ENCODE measurements around the gene DAB1.

The DAB1 gene

GRCh38 chr1:57060451-57060850, 363.4 kb downstream of the DAB1 start:
- DNase-seq: no peak

- no peak for DNase-seq
Measured at GRCh38 chr1:57058652-57059501, 365.0 kb downstream of the DAB1 start.

GRCh38 chr1:57048856-57049255, 375.0 kb downstream of the DAB1 start:
- DNase-seq: no peak

GRCh38 chr1:57046462-57046861, 377.4 kb downstream of the DAB1 start:
- DNase-seq: no peak

- DNase-seq: no peak
Measured at GRCh38 chr1:57041901-57042300, 382.0 kb downstream of the DAB1 start.

GRCh38 chr1:57040811-57041210, 383.0 kb downstream of the DAB1 start:
- no peak for DNase-seq

- DNase-seq: no peak
Measured at GRCh38 chr1:57036641-57037579, 386.9 kb downstream of the DAB1 start.

- no peak for DNase-seq
Measured at GRCh38 chr1:57034713-57035112, 389.1 kb downstream of the DAB1 start.

- DNase-seq: no peak
Measured at GRCh38 chr1:57033222-57034001, 390.4 kb downstream of the DAB1 start.

GRCh38 chr1:57026624-57027354, 397.1 kb downstream of the DAB1 start:
- no peak for DNase-seq

GRCh38 chr1:57024855-57025254, 399.0 kb downstream of the DAB1 start:
- DNase-seq: no peak

GRCh38 chr1:57024428-57024827, 399.4 kb downstream of the DAB1 start:
- DNase-seq: no peak

GRCh38 chr1:57020216-57020615, 403.6 kb downstream of the DAB1 start:
- DNase-seq: no peak

GRCh38 chr1:57019236-57019839, 404.5 kb downstream of the DAB1 start:
- DNase-seq: no peak

GRCh38 chr1:57018119-57018518, 405.7 kb downstream of the DAB1 start:
- no peak for DNase-seq

GRCh38 chr1:57017717-57018116, 406.1 kb downstream of the DAB1 start:
- DNase-seq: no peak

- DNase-seq: peak; percentile 44
Measured at GRCh38 chr1:57017200-57017599, 406.7 kb downstream of the DAB1 start.

- DNase-seq: no peak
Measured at GRCh38 chr1:57015071-57015470, 408.8 kb downstream of the DAB1 start.

- DNase-seq: no peak
Measured at GRCh38 chr1:57013522-57013921, 410.3 kb downstream of the DAB1 start.

- DNase-seq: no peak
Measured at GRCh38 chr1:57012315-57012714, 411.5 kb downstream of the DAB1 start.

- no peak for DNase-seq
Measured at GRCh38 chr1:57010511-57010910, 413.3 kb downstream of the DAB1 start.

- no peak for DNase-seq
Measured at GRCh38 chr1:57007948-57008347, 415.9 kb downstream of the DAB1 start.
